SHP77 treated with DMSO at 0.1 percent for 48 hours (cell line): ENCODE measurements around the gene VPS13D.

Experiments used
- DNase-seq: peaks from one replicate; lab custom pipeline; 2025; lab: John Stamatoyannopoulos, UW

The VPS13D gene

DNA sequence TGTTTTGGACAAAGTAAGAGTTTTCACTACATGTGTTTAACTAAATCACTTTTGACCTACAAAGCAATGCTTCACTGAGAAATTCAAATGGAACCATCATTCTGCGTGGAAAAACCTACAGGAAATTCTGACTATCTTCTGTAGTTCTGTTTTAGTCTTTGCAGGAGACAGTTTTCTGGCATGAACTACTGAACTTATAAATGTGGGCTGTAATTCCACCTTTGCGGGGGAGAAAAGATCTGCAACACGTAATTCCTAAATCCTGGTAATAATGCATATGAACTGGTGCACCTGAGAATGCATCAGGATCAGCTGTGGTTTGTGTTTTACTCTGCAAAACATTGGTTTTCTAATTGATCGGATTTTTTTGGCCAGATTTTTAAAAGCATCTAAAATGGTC lies 106.0 kb downstream of the VPS13D start:
- DNase-seq = no peak

- DNase-seq = no peak
These were observed 106.6 kb downstream of the VPS13D start for GRCh38 chr1:12336413-12336812.

- no peak for DNase-seq
These were observed 108.2 kb downstream of the VPS13D start for GRCh38 chr1:12338017-12338416.

DNA sequence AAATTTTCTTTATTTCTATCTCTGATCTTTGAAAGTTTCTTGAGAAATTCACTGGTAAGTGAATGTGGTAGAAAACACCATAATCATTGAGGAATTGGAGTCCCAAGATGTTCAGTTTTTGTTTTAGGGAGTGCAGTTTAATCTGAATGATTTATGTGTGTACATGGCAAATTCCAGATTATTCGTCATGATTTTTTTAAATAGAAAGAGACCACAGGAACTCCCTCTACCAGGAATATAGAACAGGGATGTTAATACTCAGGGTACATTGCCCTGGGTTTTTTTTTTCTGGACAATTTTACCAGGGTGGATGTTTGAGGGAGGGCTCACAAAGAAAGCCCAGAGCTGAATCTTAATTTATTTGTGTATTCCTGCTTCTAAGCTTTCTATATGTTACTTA lies 109.0 kb downstream of the VPS13D start:
- no peak for DNase-seq

- DNase-seq = no peak
These were observed 109.6 kb downstream of the VPS13D start for GRCh38 chr1:12339396-12339795.

GRCh38 chr1:12339811-12340543 lies 110.1 kb downstream of the VPS13D start:
- DNase-seq = no peak

GRCh38 chr1:12340544-12340930 lies 110.7 kb downstream of the VPS13D start:
- DNase-seq = no peak

GRCh38 chr1:12341667-12342066 lies 111.8 kb downstream of the VPS13D start:
- no peak for DNase-seq

- no peak for DNase-seq
These were observed 112.7 kb downstream of the VPS13D start for GRCh38 chr1:12342401-12343003.

- no peak for DNase-seq
These were observed 114.1 kb downstream of the VPS13D start for GRCh38 chr1:12343823-12344487.

DNA sequence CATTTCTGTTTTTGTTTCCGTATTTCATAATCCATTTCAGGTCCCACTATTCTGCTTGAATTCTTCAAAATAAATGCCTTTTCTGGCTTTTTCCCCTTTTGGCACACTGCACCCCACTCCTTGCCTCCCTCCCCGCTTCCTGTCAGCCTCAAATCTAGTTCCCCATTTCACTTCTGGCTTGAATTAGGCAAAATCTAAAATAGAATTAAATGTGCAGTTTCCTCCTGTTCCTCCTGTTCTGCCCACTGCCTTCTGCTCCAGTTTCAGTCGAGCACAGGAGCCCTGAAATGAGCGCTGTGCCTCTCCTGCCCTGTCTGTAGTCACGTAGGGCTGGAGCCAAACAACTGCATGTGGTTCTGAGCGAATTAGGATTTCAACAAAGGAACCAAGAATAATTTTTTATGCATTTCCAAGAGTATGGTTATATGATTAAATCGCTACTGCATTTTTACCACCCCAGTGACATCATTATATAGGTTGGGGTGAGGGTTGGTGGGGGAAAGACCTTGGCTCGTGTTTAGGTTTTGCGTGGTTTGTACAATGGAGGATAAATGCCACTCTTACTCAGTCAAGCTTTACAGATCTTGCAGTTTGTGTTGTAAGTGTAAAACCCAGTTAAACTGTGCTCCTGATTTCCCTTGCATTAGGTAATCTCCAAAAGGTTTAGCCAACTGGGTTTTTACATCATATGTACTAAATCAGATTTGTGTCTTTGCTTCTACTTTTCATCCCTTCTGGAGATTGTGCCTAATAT lies 114.9 kb downstream of the VPS13D start:
- DNase-seq = no peak

GRCh38 chr1:12345350-12346217 lies 115.8 kb downstream of the VPS13D start:
- no peak for DNase-seq

DNA sequence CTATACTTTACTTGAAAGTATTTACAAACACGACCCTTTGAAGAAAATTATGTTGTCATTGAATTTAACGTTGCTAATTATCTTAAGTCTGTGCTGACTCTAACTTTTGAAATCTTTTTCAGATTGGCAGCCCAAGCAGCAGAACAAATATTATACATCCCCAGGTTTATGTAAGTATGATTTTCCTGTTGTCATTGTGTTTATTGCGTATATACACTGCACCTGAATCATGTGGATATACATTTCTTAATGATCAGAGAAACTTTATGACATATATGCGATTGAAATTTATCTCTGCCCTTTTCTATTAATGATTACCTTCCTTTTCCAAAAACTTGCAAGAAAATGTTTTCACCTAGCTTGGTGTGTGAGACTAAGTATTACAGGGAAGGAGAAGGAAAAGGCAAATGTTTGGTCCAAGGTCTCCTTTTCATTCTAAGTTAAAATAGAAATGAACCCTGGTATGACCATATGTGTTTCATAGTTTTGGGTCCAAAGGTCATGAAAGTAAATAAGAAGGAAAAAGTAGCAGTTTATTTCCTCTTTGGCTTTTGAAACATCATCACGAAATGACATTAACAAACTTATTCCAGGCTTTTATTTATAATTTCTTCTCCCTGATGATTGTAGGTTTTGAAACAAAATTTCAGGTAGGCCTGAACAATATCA lies 116.8 kb downstream of the VPS13D start:
- no peak for DNase-seq

DNA sequence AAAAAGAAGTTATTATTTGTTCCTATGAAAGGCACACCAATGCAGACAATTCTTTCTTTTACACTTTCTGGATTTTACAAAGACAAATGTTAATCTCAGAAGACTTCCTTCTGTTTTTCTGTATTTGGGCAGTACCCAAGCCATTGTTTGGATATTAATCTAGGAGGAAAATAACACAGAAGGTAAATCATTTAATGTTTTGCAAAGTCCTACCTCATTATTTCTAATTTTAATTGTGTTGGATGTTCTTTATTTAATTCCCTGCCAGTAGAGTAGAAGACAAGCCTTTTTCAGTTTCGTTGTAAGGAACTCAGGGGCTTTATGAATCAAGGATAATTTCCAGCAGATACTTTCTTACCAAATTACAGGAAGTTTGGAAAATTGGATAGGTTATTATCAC lies 118.3 kb downstream of the VPS13D start:
- no peak for DNase-seq

DNA sequence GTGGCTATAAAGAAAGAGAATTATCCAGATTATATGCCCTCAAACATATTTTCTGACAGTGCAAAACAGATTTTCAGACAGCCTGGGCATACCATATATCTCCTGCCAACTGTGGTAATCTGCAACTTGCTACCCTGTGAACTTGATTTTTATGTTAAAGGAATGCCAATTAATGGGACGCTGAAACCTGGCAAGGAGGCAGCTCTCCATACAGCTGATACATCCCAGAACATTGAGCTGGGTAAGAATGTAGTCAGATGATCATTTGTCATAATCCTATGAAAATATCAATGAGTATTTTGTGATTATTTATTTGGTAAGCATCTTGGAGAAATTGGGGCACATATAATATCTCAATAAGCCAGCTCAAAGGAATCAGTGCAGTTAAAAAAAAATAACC lies 124.2 kb downstream of the VPS13D start:
- DNase-seq = no peak

GRCh38 chr1:12356004-12356890 lies 126.4 kb downstream of the VPS13D start:
- peak; percentile 68 for DNase-seq

GRCh38 chr1:12358499-12358898 lies 128.7 kb downstream of the VPS13D start:
- DNase-seq = no peak

GRCh38 chr1:12359359-12360133 lies 129.7 kb downstream of the VPS13D start:
- DNase-seq = no peak

DNA sequence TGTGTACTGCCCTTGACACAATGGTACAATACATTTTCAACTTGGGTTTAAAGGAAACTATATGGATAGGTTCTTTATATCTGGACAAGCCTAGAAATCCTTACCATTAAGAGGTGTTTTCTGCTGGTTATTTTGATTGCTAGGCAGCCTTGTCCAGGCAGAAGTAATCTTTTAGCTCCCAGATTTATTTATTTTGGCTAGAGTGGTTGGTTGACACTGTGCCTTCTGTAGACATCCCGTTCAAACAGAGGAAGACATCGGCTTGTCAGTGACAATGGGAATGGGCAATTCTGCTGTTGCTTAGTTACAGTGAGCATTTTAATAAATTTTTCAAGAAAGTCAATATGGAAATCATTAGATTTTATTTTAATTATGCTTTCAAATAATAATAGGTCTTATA lies 138.8 kb downstream of the VPS13D start:
- DNase-seq = no peak
